WTC11 (cell line): Measurements from ENCODE around the gene SRMS. TPM values are rescaled to one million over a fixed set of nuclear protein-coding genes. Genes with fewer than 3 reads are reported as not detected.

Source experiments
- ATAC-seq: fragments of 200-7000 bp; cut with Tn5 transposase; 2 replicates; pipeline ENCODE4 v1.10.0; 2021; ENCODE audit warnings: mild to moderate bottlenecking, moderate library complexity
- CTCF ChIA-PET: fragments of 300-600 bp; sonication (Branson Sonifier 250); formaldehyde crosslinking; loops from one replicate; lab custom pipeline; 2021; ENCODE audit warnings: antibody characterized with exemption; lab: Charles Lee
- POLR2A ChIA-PET: fragments of 350-600 bp; sonication (Branson Sonifier 250); formaldehyde crosslinking; loops from one replicate; lab custom pipeline; 2021; ENCODE audit warnings: antibody characterized with exemption; lab: Charles Lee
- DNase-seq: peaks from one replicate; pipeline ENCODE4 v3.0.0; 2021; ENCODE audit warnings: low spot score
- H3K27ac Mint-ChIP-seq: 2 replicates; pipeline ENCODE4 v1.8.0; 2021; ENCODE audit warnings: mixed read lengths
- H3K27me3 Mint-ChIP-seq: 2 replicates; pipeline ENCODE4 v1.8.0; 2021; ENCODE audit warnings: low read depth, mild to moderate bottlenecking, moderate library complexity, mixed read lengths
- H3K36me3 Mint-ChIP-seq: 2 replicates; pipeline ENCODE4 v1.8.0; 2021; ENCODE audit warnings: mixed read lengths
- H3K4me1 Mint-ChIP-seq: 2 replicates; pipeline ENCODE4 v1.8.0; 2022; ENCODE audit warnings: mixed read lengths
- H3K4me3 Mint-ChIP-seq: 2 replicates; pipeline ENCODE4 v1.8.0; 2021; ENCODE audit warnings: mild to moderate bottlenecking, moderate library complexity, mixed read lengths
- H3K9me3 Mint-ChIP-seq: 2 replicates; pipeline ENCODE4 v1.8.0; 2021; ENCODE audit warnings: mixed read lengths
- AR ChIP-seq: fragments of 250-450 bp; sonication (Bioruptor Pico); IDR thresholded peaks from 2 replicates; pipeline ENCODE4 v1.9.0; 2021; ENCODE audit warnings: mild to moderate bottlenecking
- CREB1 ChIP-seq: sonication (generic); formaldehyde crosslinking; IDR thresholded peaks from 2 replicates; pipeline ENCODE4 v1.8.0; 2023; ENCODE audit warnings: mild to moderate bottlenecking, missing genetic modification reagents
- CREM ChIP-seq: sonication (generic); formaldehyde crosslinking; IDR thresholded peaks from 2 replicates; pipeline ENCODE4 v1.8.1; 2022; ENCODE audit warnings: mild to moderate bottlenecking, missing genetic modification reagents, moderate library complexity
- E2F5 ChIP-seq: sonication (generic); formaldehyde crosslinking; IDR thresholded peaks from 2 replicates; pipeline ENCODE4 v1.8.1; 2022; ENCODE audit warnings: mild to moderate bottlenecking, moderate library complexity, missing genetic modification reagents
- ESRRA ChIP-seq: sonication (generic); formaldehyde crosslinking; IDR thresholded peaks from 2 replicates; pipeline ENCODE4 v1.8.1; 2022; ENCODE audit warnings: mild to moderate bottlenecking, missing genetic modification reagents, borderline replicate concordance
- GTF2I ChIP-seq: fragments of 250-450 bp; sonication (Bioruptor Pico); conservative IDR thresholded peaks from 2 replicates; pipeline ENCODE4 v1.4.0; 2021; ENCODE audit warnings: mild to moderate bottlenecking
- IRF1 ChIP-seq: sonication (generic); formaldehyde crosslinking; IDR thresholded peaks from 2 replicates; pipeline ENCODE4 v1.8.0; 2023; ENCODE audit warnings: missing genetic modification reagents
- IRF2 ChIP-seq: sonication (generic); formaldehyde crosslinking; IDR thresholded peaks from 2 replicates; pipeline ENCODE4 v1.8.0; 2022; ENCODE audit warnings: low read depth, missing genetic modification reagents, borderline replicate concordance
- JUN ChIP-seq: sonication (generic); formaldehyde crosslinking; IDR thresholded peaks from 2 replicates; pipeline ENCODE4 v1.8.0; 2023; ENCODE audit warnings: mild to moderate bottlenecking, missing genetic modification reagents
- NR1H2 ChIP-seq: sonication (generic); formaldehyde crosslinking; IDR thresholded peaks from 2 replicates; pipeline ENCODE4 v1.9.0; 2021; ENCODE audit warnings: mild to moderate bottlenecking, moderate library complexity, missing genetic modification reagents
- NR3C1 ChIP-seq: sonication (generic); formaldehyde crosslinking; conservative IDR thresholded peaks from 2 replicates; pipeline ENCODE4 v1.8.1; 2023; ENCODE audit warnings: low read depth, mild to moderate bottlenecking, missing genetic modification reagents
- RELA ChIP-seq: sonication (generic); formaldehyde crosslinking; IDR thresholded peaks from 2 replicates; pipeline ENCODE4 v1.8.1; 2022; ENCODE audit warnings: missing genetic modification reagents, mild to moderate bottlenecking, borderline replicate concordance
- RORB ChIP-seq: fragments of 250-450 bp; sonication (Bioruptor Pico); IDR thresholded peaks from 2 replicates; pipeline ENCODE4 v1.9.0; 2021; ENCODE audit warnings: mild to moderate bottlenecking
- SP1 ChIP-seq: sonication (generic); formaldehyde crosslinking; conservative IDR thresholded peaks from 2 replicates; pipeline ENCODE4 v1.8.1; 2022; ENCODE audit warnings: missing genetic modification reagents
- TCF7 ChIP-seq: sonication (generic); formaldehyde crosslinking; IDR thresholded peaks from 2 replicates; pipeline ENCODE4 v1.8.0; 2022; ENCODE audit warnings: mild to moderate bottlenecking, low read depth, missing genetic modification reagents, moderate library complexity
- ZNF121 ChIP-seq: sonication (generic); formaldehyde crosslinking; IDR thresholded peaks from 2 replicates; pipeline ENCODE4 v1.8.0; 2023; ENCODE audit warnings: missing genetic modification reagents
- ZNF232 ChIP-seq: sonication (generic); formaldehyde crosslinking; IDR thresholded peaks from 2 replicates; pipeline ENCODE4 v1.8.0; 2022; ENCODE audit warnings: mild to moderate bottlenecking, missing genetic modification reagents
- ZNF416 ChIP-seq: fragments of 250-450 bp; sonication (Bioruptor Pico); IDR thresholded peaks from 2 replicates; pipeline ENCODE4 v1.9.0; 2021; ENCODE audit warnings: mild to moderate bottlenecking, inconsistent platforms
- ZNF423 ChIP-seq: fragments of 250-450 bp; sonication (Bioruptor Pico); IDR thresholded peaks from 2 replicates; pipeline ENCODE4 v2.1.2; 2022; ENCODE audit warnings: mild to moderate bottlenecking, moderate library complexity
- total RNA-seq: library from RNA; stranded (reverse); gene quantifications from 3 replicates; pipeline ENCODE4 v1.2.3, GENCODE V29; 2021
- TF ChIP-seq, protein P1 (sequence below): sonication (generic); formaldehyde crosslinking; IDR thresholded peaks from 2 replicates; pipeline ENCODE4 v1.8.1; 2023; ENCODE audit warnings: mild to moderate bottlenecking, missing genetic modification reagents, borderline replicate concordance
- TF ChIP-seq, protein P2 (sequence below): sonication (generic); formaldehyde crosslinking; IDR thresholded peaks from 2 replicates; pipeline ENCODE4 v1.8.1; 2022; ENCODE audit warnings: low read depth, missing genetic modification reagents, borderline replicate concordance
- TF ChIP-seq, protein P3 (sequence below): sonication (generic); formaldehyde crosslinking; IDR thresholded peaks from 2 replicates; pipeline ENCODE4 v1.8.1; 2023; ENCODE audit warnings: mild to moderate bottlenecking, moderate library complexity, missing genetic modification reagents
- TF ChIP-seq, protein P4 (sequence below): sonication (generic); formaldehyde crosslinking; conservative IDR thresholded peaks from 2 replicates; pipeline ENCODE4 v1.8.1; 2023; ENCODE audit warnings: mild to moderate bottlenecking, low read depth, missing genetic modification reagents, moderate library complexity

The SRMS gene
- total RNA-seq, 1 experiment from 2014 or later, result 0.26 TPM

DNA sequence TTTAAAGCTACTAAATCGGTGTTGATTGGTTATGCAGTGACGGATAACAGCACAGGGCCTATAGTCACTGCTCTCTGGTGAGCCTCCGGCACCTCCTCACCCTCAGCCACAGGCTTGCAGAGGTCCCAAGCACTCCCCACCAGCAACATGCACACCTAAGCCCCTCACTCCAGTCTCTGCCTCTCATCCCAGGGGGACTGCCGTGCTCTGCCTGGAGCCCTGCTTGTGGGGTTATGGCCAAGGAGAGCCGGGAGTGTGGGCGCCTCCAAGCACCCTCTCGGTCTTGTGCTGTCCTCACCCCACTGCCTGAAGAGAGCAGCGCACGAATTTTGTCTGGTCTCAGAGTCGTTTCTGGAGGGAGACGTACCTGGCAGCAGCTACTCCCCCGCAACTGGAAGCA lies 41.8 kb downstream of the SRMS start (continued):
- TF ChIP-seq, protein P1, sequence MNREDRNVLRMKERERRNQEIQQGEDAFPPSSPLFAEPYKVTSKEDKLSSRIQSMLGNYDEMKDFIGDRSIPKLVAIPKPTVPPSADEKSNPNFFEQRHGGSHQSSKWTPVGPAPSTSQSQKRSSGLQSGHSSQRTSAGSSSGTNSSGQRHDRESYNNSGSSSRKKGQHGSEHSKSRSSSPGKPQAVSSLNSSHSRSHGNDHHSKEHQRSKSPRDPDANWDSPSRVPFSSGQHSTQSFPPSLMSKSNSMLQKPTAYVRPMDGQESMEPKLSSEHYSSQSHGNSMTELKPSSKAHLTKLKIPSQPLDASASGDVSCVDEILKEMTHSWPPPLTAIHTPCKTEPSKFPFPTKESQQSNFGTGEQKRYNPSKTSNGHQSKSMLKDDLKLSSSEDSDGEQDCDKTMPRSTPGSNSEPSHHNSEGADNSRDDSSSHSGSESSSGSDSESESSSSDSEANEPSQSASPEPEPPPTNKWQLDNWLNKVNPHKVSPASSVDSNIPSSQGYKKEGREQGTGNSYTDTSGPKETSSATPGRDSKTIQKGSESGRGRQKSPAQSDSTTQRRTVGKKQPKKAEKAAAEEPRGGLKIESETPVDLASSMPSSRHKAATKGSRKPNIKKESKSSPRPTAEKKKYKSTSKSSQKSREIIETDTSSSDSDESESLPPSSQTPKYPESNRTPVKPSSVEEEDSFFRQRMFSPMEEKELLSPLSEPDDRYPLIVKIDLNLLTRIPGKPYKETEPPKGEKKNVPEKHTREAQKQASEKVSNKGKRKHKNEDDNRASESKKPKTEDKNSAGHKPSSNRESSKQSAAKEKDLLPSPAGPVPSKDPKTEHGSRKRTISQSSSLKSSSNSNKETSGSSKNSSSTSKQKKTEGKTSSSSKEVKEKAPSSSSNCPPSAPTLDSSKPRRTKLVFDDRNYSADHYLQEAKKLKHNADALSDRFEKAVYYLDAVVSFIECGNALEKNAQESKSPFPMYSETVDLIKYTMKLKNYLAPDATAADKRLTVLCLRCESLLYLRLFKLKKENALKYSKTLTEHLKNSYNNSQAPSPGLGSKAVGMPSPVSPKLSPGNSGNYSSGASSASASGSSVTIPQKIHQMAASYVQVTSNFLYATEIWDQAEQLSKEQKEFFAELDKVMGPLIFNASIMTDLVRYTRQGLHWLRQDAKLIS (CRISPR knock-in tag), result no peak
- TF ChIP-seq IRF1 (CRISPR knock-in tag) (no peak), SP1 (CRISPR knock-in tag) (no peak), NR1H2 (CRISPR knock-in tag) (no peak), ZNF121 (CRISPR knock-in tag) (no peak), RELA (no peak), ESRRA (CRISPR knock-in tag) (no peak), ZNF232 (CRISPR knock-in tag) (no peak), CREM (CRISPR knock-in tag) (no peak), RORB (CRISPR knock-in tag) (no peak)
- TF ChIP-seq, protein P2, sequence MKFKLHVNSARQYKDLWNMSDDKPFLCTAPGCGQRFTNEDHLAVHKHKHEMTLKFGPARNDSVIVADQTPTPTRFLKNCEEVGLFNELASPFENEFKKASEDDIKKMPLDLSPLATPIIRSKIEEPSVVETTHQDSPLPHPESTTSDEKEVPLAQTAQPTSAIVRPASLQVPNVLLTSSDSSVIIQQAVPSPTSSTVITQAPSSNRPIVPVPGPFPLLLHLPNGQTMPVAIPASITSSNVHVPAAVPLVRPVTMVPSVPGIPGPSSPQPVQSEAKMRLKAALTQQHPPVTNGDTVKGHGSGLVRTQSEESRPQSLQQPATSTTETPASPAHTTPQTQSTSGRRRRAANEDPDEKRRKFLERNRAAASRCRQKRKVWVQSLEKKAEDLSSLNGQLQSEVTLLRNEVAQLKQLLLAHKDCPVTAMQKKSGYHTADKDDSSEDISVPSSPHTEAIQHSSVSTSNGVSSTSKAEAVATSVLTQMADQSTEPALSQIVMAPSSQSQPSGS (CRISPR knock-in tag), result no peak

DNA sequence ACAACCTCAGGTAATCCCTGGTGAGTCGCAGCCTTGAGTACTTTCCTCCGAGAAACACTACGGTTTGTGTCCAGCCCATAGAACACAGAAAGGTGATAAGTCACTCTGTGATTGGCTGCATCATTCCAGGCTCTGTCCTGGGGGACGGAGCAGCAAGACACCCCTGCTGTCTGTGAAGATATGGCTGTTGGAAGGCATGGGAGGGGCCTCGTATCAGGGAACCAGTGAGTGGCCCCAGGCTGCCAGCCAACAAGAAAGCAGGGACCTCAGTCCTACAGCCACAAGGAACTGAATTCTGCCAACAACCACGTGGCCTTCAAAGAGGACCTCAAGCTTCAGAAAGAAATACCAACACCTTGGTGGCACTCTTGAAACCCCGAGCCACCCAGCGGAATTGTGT lies 42.3 kb downstream of the SRMS start:
- no peak overlapping the region for H3K4me3 Mint-ChIP-seq
- no peak for DNase-seq
- POLR2A ChIA-PET, result interaction anchor here (1.4 kb wide), 1 partner anchor 15 kb away, joined by 3 read pairs; the partner anchor contains the start of gene PPDPF
- no peaks in the 10 kb centered on the region; the same call in 1 of the 2 replicates for H3K4me1 Mint-ChIP-seq
- H3K27ac Mint-ChIP-seq, result no peak overlapping the region
- H3K9me3 Mint-ChIP-seq, result peaks cover 10% of the 10 kb centered on the region
- CTCF ChIA-PET, result interaction anchor here (0.9 to 2.4 kb wide), 2 partner anchors 9 to 15 kb away, joined by 3 to 9 read pairs; partner anchors contain the start of gene PPDPF
- H3K27me3 Mint-ChIP-seq, result peaks cover 28% of the 10 kb centered on the region
- 0 out of 2 replicates have a peak, but pooled peaks cover 2% of the 10 kb centered on the region for H3K36me3 Mint-ChIP-seq
- ATAC-seq, result no peak
- no peak for TF ChIP-seq ZNF423
- TF ChIP-seq AR (CRISPR knock-in tag), result no peak
- TF ChIP-seq CREB1 (CRISPR knock-in tag), result no peak
- no peak for TF ChIP-seq NR3C1
- TF ChIP-seq, protein P3, sequence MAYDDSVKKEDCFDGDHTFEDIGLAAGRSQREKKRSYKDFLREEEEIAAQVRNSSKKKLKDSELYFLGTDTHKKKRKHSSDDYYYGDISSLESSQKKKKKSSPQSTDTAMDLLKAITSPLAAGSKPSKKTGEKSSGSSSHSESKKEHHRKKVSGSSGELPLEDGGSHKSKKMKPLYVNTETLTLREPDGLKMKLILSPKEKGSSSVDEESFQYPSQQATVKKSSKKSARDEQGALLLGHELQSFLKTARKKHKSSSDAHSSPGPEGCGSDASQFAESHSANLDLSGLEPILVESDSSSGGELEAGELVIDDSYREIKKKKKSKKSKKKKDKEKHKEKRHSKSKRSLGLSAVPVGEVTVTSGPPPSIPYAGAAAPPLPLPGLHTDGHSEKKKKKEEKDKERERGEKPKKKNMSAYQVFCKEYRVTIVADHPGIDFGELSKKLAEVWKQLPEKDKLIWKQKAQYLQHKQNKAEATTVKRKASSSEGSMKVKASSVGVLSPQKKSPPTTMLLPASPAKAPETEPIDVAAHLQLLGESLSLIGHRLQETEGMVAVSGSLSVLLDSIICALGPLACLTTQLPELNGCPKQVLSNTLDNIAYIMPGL (CRISPR knock-in tag), result no peak
- no peak for TF ChIP-seq IRF2 (CRISPR knock-in tag)
- TF ChIP-seq GTF2I, result no peak
- no peak for TF ChIP-seq TCF7 (CRISPR knock-in tag)
- TF ChIP-seq, protein P4, sequence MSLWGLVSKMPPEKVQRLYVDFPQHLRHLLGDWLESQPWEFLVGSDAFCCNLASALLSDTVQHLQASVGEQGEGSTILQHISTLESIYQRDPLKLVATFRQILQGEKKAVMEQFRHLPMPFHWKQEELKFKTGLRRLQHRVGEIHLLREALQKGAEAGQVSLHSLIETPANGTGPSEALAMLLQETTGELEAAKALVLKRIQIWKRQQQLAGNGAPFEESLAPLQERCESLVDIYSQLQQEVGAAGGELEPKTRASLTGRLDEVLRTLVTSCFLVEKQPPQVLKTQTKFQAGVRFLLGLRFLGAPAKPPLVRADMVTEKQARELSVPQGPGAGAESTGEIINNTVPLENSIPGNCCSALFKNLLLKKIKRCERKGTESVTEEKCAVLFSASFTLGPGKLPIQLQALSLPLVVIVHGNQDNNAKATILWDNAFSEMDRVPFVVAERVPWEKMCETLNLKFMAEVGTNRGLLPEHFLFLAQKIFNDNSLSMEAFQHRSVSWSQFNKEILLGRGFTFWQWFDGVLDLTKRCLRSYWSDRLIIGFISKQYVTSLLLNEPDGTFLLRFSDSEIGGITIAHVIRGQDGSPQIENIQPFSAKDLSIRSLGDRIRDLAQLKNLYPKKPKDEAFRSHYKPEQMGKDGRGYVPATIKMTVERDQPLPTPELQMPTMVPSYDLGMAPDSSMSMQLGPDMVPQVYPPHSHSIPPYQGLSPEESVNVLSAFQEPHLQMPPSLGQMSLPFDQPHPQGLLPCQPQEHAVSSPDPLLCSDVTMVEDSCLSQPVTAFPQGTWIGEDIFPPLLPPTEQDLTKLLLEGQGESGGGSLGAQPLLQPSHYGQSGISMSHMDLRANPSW (CRISPR knock-in tag), result no peak
- no peak for TF ChIP-seq E2F5 (CRISPR knock-in tag)
- no peak for TF ChIP-seq ZNF416 (CRISPR knock-in tag)
- TF ChIP-seq JUN (CRISPR knock-in tag), result no peak
